Heart left ventricle (tissue), 13 donors: Measurements from ENCODE around the gene NLRC5.

ENCODE experiments used
- POLR2A ChIP-seq, 2 donors: fragments of 450-650 bp; IDR thresholded peaks; one replicate each; pipeline ENCODE4 v1.6.1; 2017; ENCODE audit warnings: antibody characterized with exemption in 2 of 2, mild to moderate bottlenecking in 2 of 2, moderate library complexity in 2 of 2
- TF ChIP-seq, protein P1 (sequence below), 12 donors: fragments of 200-600 bp; sonication (generic) in 4 of 12; IDR thresholded peaks; one replicate each; pipeline versions ENCODE4 v1.5.0 to v1.8.0; 2018 to 2022; ENCODE audit warnings: antibody characterized with exemption in 12 of 12, mild to moderate bottlenecking in 5 of 12
- donor health status: ischemic (EF 13 %, LVEDD 7.1; RV severe dilation, severe dysfunction).
- donor health status: DM: no; HTN: yes; CAD: no.
- donor health status: DM: no; HTN: no; CAD: no.
- donor health status: ischemic (EF 25% LVEDD 6.9; RV normal size, moderate dysfunction).
- donor health status: ischemic (EF 25% LVEDD 5.7; RV mildly dilated, moderate dysfunction).
- donor health status: ischemic (EF 35%, LVEDD 5.7; RV mildly dilated, moderate dysfunction).
- donor health status: nonischemic (EF 11% LVEDD 7.7; RV severe dilation, severe dysfunction).
- donor health status: DM: yes; HTN: yes; CAD: no.
- donor health status: PGD.
- donor health status: ischemic (EF 29% LVEDD 5.4; RV normal size, mild dysfunction).
- donor health status: nonischemic (EF 23%, LVEDD 6.1; RV moderate dilation, normal function).

DNA sequence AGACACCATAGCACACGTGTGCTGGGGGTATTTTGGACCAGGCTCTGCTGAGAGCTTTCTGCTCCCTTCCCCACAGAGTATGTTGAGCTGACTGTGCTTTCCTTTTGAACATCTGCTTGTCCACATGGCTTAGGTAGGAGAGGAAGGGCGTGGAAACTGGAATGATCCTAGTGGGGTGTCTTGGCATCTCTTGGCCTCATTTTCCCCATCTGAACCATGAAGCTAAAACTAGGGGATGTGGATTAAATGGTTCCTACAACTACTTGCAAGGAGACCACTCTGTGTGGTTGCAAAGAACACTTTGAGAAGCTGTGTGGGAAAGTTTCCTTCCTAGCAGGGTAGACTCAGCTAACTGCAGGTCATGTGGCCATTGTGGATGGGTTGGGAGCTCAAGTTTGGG is 6.7 kb upstream of the NLRC5 start:
- TF ChIP-seq POLR2A (IDR thresholded peaks at IDR 0.05): no peak
- TF ChIP-seq, protein P1, sequence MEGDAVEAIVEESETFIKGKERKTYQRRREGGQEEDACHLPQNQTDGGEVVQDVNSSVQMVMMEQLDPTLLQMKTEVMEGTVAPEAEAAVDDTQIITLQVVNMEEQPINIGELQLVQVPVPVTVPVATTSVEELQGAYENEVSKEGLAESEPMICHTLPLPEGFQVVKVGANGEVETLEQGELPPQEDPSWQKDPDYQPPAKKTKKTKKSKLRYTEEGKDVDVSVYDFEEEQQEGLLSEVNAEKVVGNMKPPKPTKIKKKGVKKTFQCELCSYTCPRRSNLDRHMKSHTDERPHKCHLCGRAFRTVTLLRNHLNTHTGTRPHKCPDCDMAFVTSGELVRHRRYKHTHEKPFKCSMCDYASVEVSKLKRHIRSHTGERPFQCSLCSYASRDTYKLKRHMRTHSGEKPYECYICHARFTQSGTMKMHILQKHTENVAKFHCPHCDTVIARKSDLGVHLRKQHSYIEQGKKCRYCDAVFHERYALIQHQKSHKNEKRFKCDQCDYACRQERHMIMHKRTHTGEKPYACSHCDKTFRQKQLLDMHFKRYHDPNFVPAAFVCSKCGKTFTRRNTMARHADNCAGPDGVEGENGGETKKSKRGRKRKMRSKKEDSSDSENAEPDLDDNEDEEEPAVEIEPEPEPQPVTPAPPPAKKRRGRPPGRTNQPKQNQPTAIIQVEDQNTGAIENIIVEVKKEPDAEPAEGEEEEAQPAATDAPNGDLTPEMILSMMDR (IDR thresholded peaks at IDR 0.05): no peak
